ENCODE measurements around the gene PRR7. TPM values are rescaled to one million over a fixed set of nuclear protein-coding genes. Genes with fewer than 3 reads are reported as not detected.

Gene PRR7
- total RNA-seq, 4 donors from 2014 or later, result 5.0 to 7.7 (median 6.4) TPM

- intact Hi-C loops (cut with DNase I), result loop anchor here (5.0 kb wide), 1 partner anchor 111 kb away; no protein-coding TSS in a partner anchor
- peaks cover 0 to 10% (median 0%) of the 10 kb centered on the region in 3 donors for H3K36me3 ChIP-seq
- H3K27me3 ChIP-seq, result peaks cover 0 to 7% (median 0%) of the 10 kb centered on the region in 4 donors
- H3K4me1 ChIP-seq, result peaks cover 14 to 34% (median 18%) of the 10 kb centered on the region in 3 donors
- no peak for DNase-seq
- 48 to 61% methylated on average over 11 to 14 of the region's 16 CpGs for WGBS, 2 donors
- H3K4me3 ChIP-seq, result no peak overlapping the region
- TF ChIP-seq POLR2A (IDR thresholded peaks at IDR 0.05), result no peak
- no peak for TF ChIP-seq CTCF (IDR thresholded peaks at IDR 0.05)
- H3K9me3 ChIP-seq, result no peaks in the 10 kb centered on the region
- no peak overlapping the region for H3K27ac ChIP-seq
Observed at GRCh38 chr5:177502886-177503285, 56.3 kb downstream of the PRR7 start.

- Histone ChIP-seq H3K9me3 (no peaks in the 10 kb centered on the region), H3K27ac (no peak overlapping the region), H3K27me3 (peaks cover 0 to under 1% (median 0%) of the 10 kb centered on the region in 4 donors), H3K36me3 (peaks cover 0 to 10% (median 0%) of the 10 kb centered on the region in 3 donors), H3K4me3 (no peak overlapping the region), H3K4me1 (peaks cover 8 to 28% (median 12%) of the 10 kb centered on the region in 3 donors)
- no peak for DNase-seq
- intact Hi-C loops (cut with DNase I), result loop anchor here (5.0 kb wide), 1 partner anchor 111 kb away; no protein-coding TSS in a partner anchor
- 81 to 86% methylated on average over 7 to 11 of the region's 24 CpGs for WGBS, 2 donors
- TF ChIP-seq CTCF (IDR thresholded peaks at IDR 0.05) (no peak), POLR2A (IDR thresholded peaks at IDR 0.05) (no peak)
Observed at GRCh38 chr5:177503351-177504085, 56.9 kb downstream of the PRR7 start.

GRCh38 chr5:177504086-177505056 is 57.8 kb downstream of the PRR7 start:
- Histone ChIP-seq H3K27ac (no peak overlapping the region), H3K4me1 (peaks cover 4 to 30% (median 10%) of the 10 kb centered on the region in 3 donors), H3K27me3 (no peaks in the 10 kb centered on the region), H3K9me3 (no peaks in the 10 kb centered on the region), H3K36me3 (peaks cover 0 to 10% (median 0%) of the 10 kb centered on the region in 3 donors), H3K4me3 (no peak overlapping the region)
- no peak for TF ChIP-seq POLR2A (IDR thresholded peaks at IDR 0.05)
- WGBS, 2 donors, result 94 to 96% methylated on average over 8 to 11 of the region's 47 CpGs
- no peak for DNase-seq
- intact Hi-C loops (cut with DNase I), result loop anchor here (5.0 kb wide), 1 partner anchor 112 kb away; no protein-coding TSS in a partner anchor

DNA sequence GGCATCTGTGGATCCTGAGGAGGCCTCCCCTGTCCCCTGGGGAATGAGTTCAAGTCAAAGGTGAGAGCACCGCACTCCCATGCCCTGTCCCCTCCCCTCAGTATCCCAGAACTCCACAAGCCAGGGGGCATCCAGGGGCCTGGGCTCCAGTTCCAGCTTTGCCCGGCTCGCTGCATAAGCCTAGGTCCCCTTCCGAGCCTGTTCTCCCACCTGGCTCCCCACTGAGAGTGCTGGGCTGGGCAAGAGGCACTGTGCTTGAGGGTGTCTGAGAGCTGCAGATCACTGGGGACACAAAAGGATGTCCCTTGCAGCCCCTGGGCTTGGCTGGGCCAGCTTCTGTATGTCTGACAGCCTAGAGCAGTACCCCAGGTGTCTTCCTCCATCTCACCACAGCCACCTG is 58.5 kb downstream of the PRR7 start:
- no peak overlapping the region for H3K4me3 ChIP-seq
- intact Hi-C loops (cut with DNase I), result no loop called here
- H3K9me3 ChIP-seq, result no peaks in the 10 kb centered on the region
- H3K27me3 ChIP-seq, result no peaks in the 10 kb centered on the region
- no peak overlapping the region for H3K27ac ChIP-seq
- WGBS, 2 donors, result no CpG with 5 or more reads among the region's 4 CpGs
- peaks cover 4 to 37% (median 10%) of the 10 kb centered on the region in 3 donors for H3K4me1 ChIP-seq
- DNase-seq, result no peak
- TF ChIP-seq POLR2A (IDR thresholded peaks at IDR 0.05) (no peak), CTCF (IDR thresholded peaks at IDR 0.05) (no peak)
- H3K36me3 ChIP-seq, result peaks cover 0 to 13% (median 0%) of the 10 kb centered on the region in 3 donors

Other genes with a start within 250 kb of the PRR7 start
- gene RAB24, start 143.1 kb upstream of the PRR7 start, total RNA-seq, result 10 to 100 TPM; 24.0 to 74.4 (median 49.8) TPM
- gene PRELID1, start 143.0 kb upstream of the PRR7 start, total RNA-seq, result 100 to 1,000 TPM in 2 of 4 donors, 10 to 100 TPM in 2; 88.7 to 184 (median 108) TPM
- 10 to 100 TPM in 2 of 4 donors, 1 to 10 TPM in 2; 7.4 to 15.3 (median 9.5) TPM for gene MXD3, start 134.9 kb upstream of the PRR7 start, total RNA-seq
- 100 to 1,000 TPM; 225 to 384 (median 257) TPM for gene LMAN2, start 95.1 kb upstream of the PRR7 start, total RNA-seq
- gene RGS14, start 88.9 kb upstream of the PRR7 start, total RNA-seq, result 10 to 100 TPM; 32.7 to 37.8 (median 34.8) TPM
- gene SLC34A1, start 62.4 kb upstream of the PRR7 start, total RNA-seq, result under 1 TPM; 0.15 to 0.47 (median 0.25) TPM
- gene PFN3, start 46.2 kb upstream of the PRR7 start, total RNA-seq, result 1 to 10 TPM in 1 of 4 donors, not detected in 3; 2.0 TPM
- gene F12, start 37.2 kb upstream of the PRR7 start, total RNA-seq, result 10 to 100 TPM; 10.7 to 25.4 (median 19.6) TPM
- gene GRK6, start 20.1 kb upstream of the PRR7 start, total RNA-seq, result 10 to 100 TPM; 24.6 to 39.7 (median 29.5) TPM
- 10 to 100 TPM; 11.9 to 51.1 (median 27.2) TPM for gene DBN1, start 26.8 kb downstream of the PRR7 start, total RNA-seq
- gene PDLIM7, start 50.8 kb downstream of the PRR7 start, total RNA-seq, result 10 to 100 TPM; 17.1 to 81.6 (median 33.6) TPM
- 1 to 10 TPM; 2.4 to 7.2 (median 4.4) TPM for gene DOK3, start 63.0 kb downstream of the PRR7 start, total RNA-seq
- gene DDX41, start 70.1 kb downstream of the PRR7 start, total RNA-seq, result 10 to 100 TPM; 63.4 to 96.5 (median 76.2) TPM
- gene FAM193B, start 107.7 kb downstream of the PRR7 start, total RNA-seq, result 10 to 100 TPM; 28.5 to 52.1 (median 41.9) TPM
- 100 to 1,000 TPM in 3 of 4 donors, 10 to 100 TPM in 1; 96.5 to 141 (median 119) TPM for gene TMED9, start 145.4 kb downstream of the PRR7 start, total RNA-seq
- gene B4GALT7, start 153.3 kb downstream of the PRR7 start, total RNA-seq, result 10 to 100 TPM; 13.5 to 22.9 (median 15.8) TPM

All from esophagus squamous epithelium (tissue), 5 donors.